Measurements from ENCODE around the gene TNS1.

DNA sequence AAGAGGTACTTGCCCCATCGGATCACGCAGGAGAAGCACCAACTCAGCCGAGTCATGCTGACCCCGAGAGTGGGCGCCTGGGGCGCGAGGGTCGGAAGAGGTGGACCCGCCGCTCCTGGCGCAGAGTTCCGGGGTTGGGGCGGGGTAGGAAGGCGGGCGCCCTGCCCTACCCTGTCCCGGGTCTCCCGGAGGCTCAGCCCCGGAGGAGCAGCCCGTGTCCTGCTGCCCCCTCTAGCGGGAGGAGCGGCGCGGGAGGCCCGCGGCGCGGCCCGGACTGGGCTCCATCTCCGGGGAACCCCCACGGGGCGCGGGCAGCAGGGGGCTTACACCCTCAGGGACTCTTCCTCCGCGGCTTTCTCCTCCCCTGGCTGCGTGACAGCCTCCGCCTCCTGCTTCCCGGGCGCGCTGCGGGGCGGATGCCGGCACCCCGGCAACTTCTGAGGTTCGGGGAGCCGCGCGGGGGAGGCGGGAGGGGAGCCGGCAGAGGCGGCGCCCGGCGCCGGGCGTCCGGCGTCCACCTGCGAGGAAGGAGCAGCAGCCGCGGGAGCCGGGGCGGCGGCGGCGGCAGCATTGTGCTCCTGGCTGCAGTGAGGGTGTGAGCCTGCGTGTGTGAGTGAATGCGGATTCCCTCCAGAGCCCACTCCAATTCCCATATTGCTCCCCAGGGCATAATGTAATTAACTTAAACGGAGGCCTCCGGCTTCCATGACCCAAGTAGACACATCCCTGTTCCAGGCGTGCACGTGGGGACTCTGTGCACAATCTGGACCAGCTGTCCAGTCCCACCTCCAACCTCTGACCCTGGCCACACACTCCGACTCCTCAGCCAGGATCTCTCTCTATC lies 7.6 kb upstream of the TNS1 start:
- TF ChIP-seq, protein P1, sequence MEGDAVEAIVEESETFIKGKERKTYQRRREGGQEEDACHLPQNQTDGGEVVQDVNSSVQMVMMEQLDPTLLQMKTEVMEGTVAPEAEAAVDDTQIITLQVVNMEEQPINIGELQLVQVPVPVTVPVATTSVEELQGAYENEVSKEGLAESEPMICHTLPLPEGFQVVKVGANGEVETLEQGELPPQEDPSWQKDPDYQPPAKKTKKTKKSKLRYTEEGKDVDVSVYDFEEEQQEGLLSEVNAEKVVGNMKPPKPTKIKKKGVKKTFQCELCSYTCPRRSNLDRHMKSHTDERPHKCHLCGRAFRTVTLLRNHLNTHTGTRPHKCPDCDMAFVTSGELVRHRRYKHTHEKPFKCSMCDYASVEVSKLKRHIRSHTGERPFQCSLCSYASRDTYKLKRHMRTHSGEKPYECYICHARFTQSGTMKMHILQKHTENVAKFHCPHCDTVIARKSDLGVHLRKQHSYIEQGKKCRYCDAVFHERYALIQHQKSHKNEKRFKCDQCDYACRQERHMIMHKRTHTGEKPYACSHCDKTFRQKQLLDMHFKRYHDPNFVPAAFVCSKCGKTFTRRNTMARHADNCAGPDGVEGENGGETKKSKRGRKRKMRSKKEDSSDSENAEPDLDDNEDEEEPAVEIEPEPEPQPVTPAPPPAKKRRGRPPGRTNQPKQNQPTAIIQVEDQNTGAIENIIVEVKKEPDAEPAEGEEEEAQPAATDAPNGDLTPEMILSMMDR (IDR thresholded peaks at IDR 0.05) = peak; percentile 49 to 78 (median 62)
- TF ChIP-seq POLR2A (IDR thresholded peaks at IDR 0.05) = no peak
